Raji (cell line): Measurements from ENCODE around the gene LASP1NB.

ENCODE experiments used
- POLR2A ChIP-seq: IDR thresholded peaks from 2 replicates; pipeline ENCODE4 v1.6.1; 2011; ENCODE audit warnings: low read depth, low read length, control low read depth; ENCODE audit not compliant: insufficient read depth

LASP1NB gene

GRCh38 chr17:38920374-38921291, 4.8 kb upstream of the LASP1NB start:
- TF ChIP-seq POLR2A = no peak

- TF ChIP-seq POLR2A = no peak
Measured at GRCh38 chr17:38921756-38922411, 3.5 kb upstream of the LASP1NB start.

- TF ChIP-seq POLR2A = no peak
Measured at GRCh38 chr17:38922538-38923297, 2.7 kb upstream of the LASP1NB start.

- no peak for TF ChIP-seq POLR2A
Measured at GRCh38 chr17:38926293-38927070, 1.1 kb downstream of the LASP1NB start.

GRCh38 chr17:38939987-38940386, 14.6 kb downstream of the LASP1NB start:
- no peak for TF ChIP-seq POLR2A

- no peak for TF ChIP-seq POLR2A
Measured at GRCh38 chr17:38940404-38940803, 15.0 kb downstream of the LASP1NB start.

GRCh38 chr17:38942696-38943334, 17.4 kb downstream of the LASP1NB start:
- TF ChIP-seq POLR2A = no peak

GRCh38 chr17:38943607-38944006, 18.2 kb downstream of the LASP1NB start:
- TF ChIP-seq POLR2A = no peak

- no peak for TF ChIP-seq POLR2A
Measured at GRCh38 chr17:38947189-38947588, 21.8 kb downstream of the LASP1NB start.

- TF ChIP-seq POLR2A = no peak
Measured at GRCh38 chr17:38958326-38958725, 32.9 kb downstream of the LASP1NB start.

- no peak for TF ChIP-seq POLR2A
Measured at GRCh38 chr17:38958756-38959155, 33.3 kb downstream of the LASP1NB start.

- no peak for TF ChIP-seq POLR2A
Measured at GRCh38 chr17:38959508-38959907, 34.1 kb downstream of the LASP1NB start.

- no peak for TF ChIP-seq POLR2A
Measured at GRCh38 chr17:38960402-38960801, 35.0 kb downstream of the LASP1NB start.

- TF ChIP-seq POLR2A = no peak
Measured at GRCh38 chr17:38961413-38961812, 36.0 kb downstream of the LASP1NB start.
